H1 (cell line): ENCODE data around the gene DRAXIN. TPM values are rescaled to one million over a fixed set of nuclear protein-coding genes. Genes with fewer than 3 reads are reported as not detected.
A peak's percentile ranks its signal among the peaks of the same experiment; 100 is the strongest.

Source experiments
- CTCF ChIA-PET: fragments of 300-600 bp; sonication (Branson Sonifier 250); formaldehyde crosslinking; loops from one replicate; lab custom pipeline; 2021; ENCODE audit not compliant: partially characterized antibody; lab: Charles Lee
- POLR2A ChIA-PET: fragments of 300-600 bp; sonication (Branson Sonifier 250); formaldehyde crosslinking; loops from one replicate; lab custom pipeline; 2021; ENCODE audit warnings: inconsistent platforms; ENCODE audit not compliant: partially characterized antibody; lab: Charles Lee
- DNase-seq, 2 experiments: peaks; one replicate each; pipeline versions ENCODE4 v3.0.0 to v3.0.0-alpha.2; 2010 to 2022; ENCODE audit warnings: low spot score in 2 of 2, low read depth in 1 of 2, mixed read lengths in 1 of 2
- FAIRE-seq: peaks from 2 replicates; lab custom pipeline; 2011; peaks lifted over from hg19 to GRCh38; lab: Jason Lieb, UNC
- H2AFZ ChIP-seq: 2 replicates; pipeline ENCODE4 v1.8.1; 2012; ENCODE audit warnings: low read length, inconsistent platforms
- H2AK5ac ChIP-seq: 2 replicates; pipeline ENCODE4 v1.6.1; 2013; ENCODE audit warnings: low read depth, low read length
- H2BK120ac ChIP-seq: replicated peaks from 2 replicates; pipeline ENCODE3; 2013; ENCODE audit warnings: low read depth, low read length, inconsistent platforms
- H2BK12ac ChIP-seq: 2 replicates; pipeline ENCODE4 v1.6.1; 2013; ENCODE audit warnings: low read depth, low read length
- H2BK15ac ChIP-seq: 2 replicates; pipeline ENCODE4 v1.6.1; 2013; ENCODE audit warnings: low read length
- H2BK20ac ChIP-seq: 2 replicates; pipeline ENCODE4 v1.6.1; 2013; ENCODE audit warnings: low read length
- H2BK5ac ChIP-seq: 2 replicates; pipeline ENCODE4 v1.6.1; 2013; ENCODE audit warnings: low read depth, low read length
- H3K14ac ChIP-seq: 2 replicates; pipeline ENCODE4 v1.6.1; 2013; ENCODE audit warnings: inconsistent platforms; ENCODE audit not compliant: insufficient read length
- H3K18ac ChIP-seq: 2 replicates; pipeline ENCODE4 v1.6.1; 2013; ENCODE audit warnings: low read length; ENCODE audit errors: extremely low read depth
- H3K23ac ChIP-seq: 2 replicates; pipeline ENCODE4 v1.6.1; 2013; ENCODE audit warnings: inconsistent platforms; ENCODE audit not compliant: insufficient read length
- H3K23me2 ChIP-seq: 2 replicates; pipeline ENCODE4 v1.6.1; 2013; ENCODE audit warnings: low read depth, low read length
- H3K27ac ChIP-seq: 2 replicates; pipeline ENCODE4 v1.6.1; 2011; ENCODE audit warnings: low read depth, low read length, inconsistent platforms
- H3K27me3 ChIP-seq, 4 experiments: replicated peaks in 1 of 4; 1 replicate in 1 of 4; 2 replicates in 3 of 4; pipeline versions ENCODE4 v1.6.1 to v1.8.1; 2011 to 2013; ENCODE audit warnings: low read length in 3 of 4, mild to moderate bottlenecking in 3 of 4, inconsistent platforms in 2 of 4, mixed read lengths in 2 of 4, moderate library complexity in 1 of 4; ENCODE audit not compliant: control insufficient read depth in 3 of 4, insufficient read depth in 3 of 4; ENCODE audit errors: extremely low read depth in 1 of 4
- H3K36me3 ChIP-seq, 4 experiments: 2 replicates each; pipeline versions ENCODE4 v1.6.1 to v1.8.1; 2011 to 2013; ENCODE audit warnings: mild to moderate bottlenecking in 4 of 4, low read length in 3 of 4, moderate library complexity in 2 of 4, control low read depth in 1 of 4, inconsistent platforms in 1 of 4; ENCODE audit not compliant: insufficient read depth in 4 of 4, control insufficient read depth in 2 of 4
- H3K4ac ChIP-seq: replicated peaks from 2 replicates; pipeline ENCODE3; 2013; ENCODE audit warnings: low read length, low read depth, mixed read lengths, inconsistent platforms; ENCODE audit not compliant: insufficient read length
- H3K4me1 ChIP-seq, 4 experiments: replicated peaks in 1 of 4; 1 replicate in 1 of 4; 2 replicates in 3 of 4; pipeline versions ENCODE4 v1.6.1 to v1.8.1; 2011 to 2013; ENCODE audit warnings: low read length in 3 of 4, inconsistent platforms in 2 of 4, mixed read lengths in 1 of 4; ENCODE audit not compliant: insufficient read depth in 4 of 4, control insufficient read depth in 3 of 4
- H3K4me2 ChIP-seq, 2 experiments: 2 replicates each; pipeline versions ENCODE4 v1.6.1 to v1.8.1; 2011 to 2013; ENCODE audit warnings: low read depth in 2 of 2, low read length in 2 of 2, control low read depth in 1 of 2, inconsistent platforms in 1 of 2, mild to moderate bottlenecking in 1 of 2; ENCODE audit not compliant: insufficient read depth in 1 of 2
- H3K4me3 ChIP-seq, 4 experiments: fragments of 200-600, 300-600 bp in 1 of 4; sonication (generic), shearing (Covaris generic), sonication (Bioruptor Twin) in 1 of 4; 2 replicates each; pipeline versions ENCODE4 v1.5.1 to v1.8.1; 2011 to 2016; ENCODE audit warnings: low read length in 4 of 4, low read depth in 3 of 4, control low read depth in 2 of 4, inconsistent platforms in 2 of 4, mild to moderate bottlenecking in 2 of 4, mixed read lengths in 1 of 4, moderate library complexity in 1 of 4; ENCODE audit not compliant: insufficient read depth in 2 of 4; ENCODE audit errors: extremely low read depth in 1 of 4
- H3K56ac ChIP-seq: replicated peaks from 2 replicates; pipeline ENCODE3; 2013; ENCODE audit warnings: low read depth, mild to moderate bottlenecking, mixed read lengths, low read length, inconsistent platforms; ENCODE audit not compliant: insufficient read length
- H3K79me1 ChIP-seq: 2 replicates; pipeline ENCODE4 v1.6.1; 2013; ENCODE audit warnings: low read depth, low read length, control low read depth
- H3K79me2 ChIP-seq, 2 experiments: 2 replicates each; pipeline versions ENCODE4 v1.6.1 to v1.8.1; 2012 to 2013; ENCODE audit warnings: low read length in 2 of 2, mild to moderate bottlenecking in 2 of 2, inconsistent platforms in 1 of 2; ENCODE audit not compliant: insufficient read depth in 2 of 2, control insufficient read depth in 1 of 2
- H3K9ac ChIP-seq, 4 experiments: replicated peaks in 1 of 4; 1 replicate in 1 of 4; 2 replicates in 3 of 4; pipeline versions ENCODE4 v1.6.1 to v1.8.1; 2011 to 2013; ENCODE audit warnings: low read depth in 3 of 4, low read length in 3 of 4, control low read depth in 2 of 4, mild to moderate bottlenecking in 2 of 4, moderate library complexity in 2 of 4, inconsistent platforms in 1 of 4; ENCODE audit errors: extremely low read depth in 1 of 4
- H3K9me3 ChIP-seq, 2 experiments: 2 replicates each; pipeline versions ENCODE4 v1.6.1 to v1.8.1; 2012 to 2013; ENCODE audit warnings: mild to moderate bottlenecking in 2 of 2, moderate library complexity in 2 of 2, control low read depth in 1 of 2, inconsistent platforms in 1 of 2, low read depth in 1 of 2, low read length in 1 of 2, mixed read lengths in 1 of 2; ENCODE audit not compliant: insufficient read depth in 2 of 2
- H4K20me1 ChIP-seq, 2 experiments: replicated peaks in 1 of 2; 2 replicates each; pipeline versions ENCODE3 to v1.8.1; 2011 to 2013; ENCODE audit warnings: inconsistent platforms in 2 of 2, low read length in 2 of 2, mild to moderate bottlenecking in 1 of 2; ENCODE audit not compliant: insufficient read depth in 2 of 2, control insufficient read depth in 1 of 2
- H4K5ac ChIP-seq: 2 replicates; pipeline ENCODE4 v1.6.1; 2013; ENCODE audit warnings: low read length, low read depth, mixed read lengths, inconsistent platforms; ENCODE audit not compliant: insufficient read length
- H4K8ac ChIP-seq: 2 replicates; pipeline ENCODE4 v1.8.0; 2013; ENCODE audit warnings: mild to moderate bottlenecking, moderate library complexity, low read length, inconsistent platforms; ENCODE audit not compliant: insufficient read depth; ENCODE audit errors: extremely low read depth
- H4K91ac ChIP-seq: replicated peaks from 2 replicates; pipeline ENCODE3; 2013; ENCODE audit warnings: low read length, mixed read lengths, inconsistent platforms; ENCODE audit not compliant: insufficient read length
- EP300 ChIP-seq, 2 experiments: IDR thresholded peaks; 1 replicate in 1 of 2; 2 replicates in 1 of 2; pipeline ENCODE4 v1.6.1; 2011 to 2012; ENCODE audit warnings: low read depth in 2 of 2, low read length in 2 of 2, mild to moderate bottlenecking in 2 of 2, borderline replicate concordance in 1 of 2, inconsistent platforms in 1 of 2, moderate library complexity in 1 of 2
- JUN ChIP-seq: IDR thresholded peaks from 2 replicates; pipeline ENCODE4 v1.6.1; 2011; ENCODE audit warnings: low read depth, mild to moderate bottlenecking, improper control_type of control experiment, low read length
- KDM5A ChIP-seq: fragments of 200-600 bp; IDR thresholded peaks from 2 replicates; pipeline ENCODE4 v1.7.1; 2012; ENCODE audit warnings: mild to moderate bottlenecking, low read length, inconsistent platforms, mixed read lengths
- WGBS, 2 experiments: shearing (Covaris generic) in 1 of 2; methylation state at CpG; one replicate each; pipeline versions ENCODE4 v1.1.6 to v1.1.7; 2013 to 2015; ENCODE audit warnings: low lambda C conversion rate in 2 of 2, mixed read lengths in 2 of 2, inconsistent platforms in 1 of 2, low coverage in 1 of 2, missing lambda C conversion rate in 1 of 2; ENCODE audit not compliant: insufficient replicate concordance in 2 of 2, insufficient coverage in 1 of 2, insufficient read length in 1 of 2; ENCODE audit errors: extremely low coverage in 1 of 2, missing lambda C conversion rate in 1 of 2; 5-methylcytosine and 5-hydroxymethylcytosine counted together
- polyA plus RNA-seq, 7 experiments: library from polyadenylated mRNA; depleted of rRNA in 3 of 7; stranded (reverse) in 5 of 7; unstranded in 2 of 7; fragments of >200 nt in 5 of 7; fragments of 200-250 nt in 2 of 7; gene quantifications; 1 replicate in 5 of 7; 2 replicates in 1 of 7; 4 replicates in 1 of 7; pipeline versions ENCODE4 v1.2.1 to v1.2.3, GENCODE V29; 2011 to 2013; ENCODE audit warnings: missing spikeins in 2 of 7, mixed read lengths in 2 of 7
- total RNA-seq: library from RNA; stranded (reverse); fragmentation: NEBNext Ultra II Directional; extraction: Animal tissue kit (Norgen Biotek cat#: 25700); gene quantifications from 2 replicates; pipeline ENCODE4 v1.2.1, GENCODE V29; 2021

The DRAXIN gene
- total and polyA plus RNA-seq, 2 of the 8 experiments (the other 6 are each of a cell fraction or from before 2014, with no cell fraction given), result 4.6 to 17.6 TPM

DNA sequence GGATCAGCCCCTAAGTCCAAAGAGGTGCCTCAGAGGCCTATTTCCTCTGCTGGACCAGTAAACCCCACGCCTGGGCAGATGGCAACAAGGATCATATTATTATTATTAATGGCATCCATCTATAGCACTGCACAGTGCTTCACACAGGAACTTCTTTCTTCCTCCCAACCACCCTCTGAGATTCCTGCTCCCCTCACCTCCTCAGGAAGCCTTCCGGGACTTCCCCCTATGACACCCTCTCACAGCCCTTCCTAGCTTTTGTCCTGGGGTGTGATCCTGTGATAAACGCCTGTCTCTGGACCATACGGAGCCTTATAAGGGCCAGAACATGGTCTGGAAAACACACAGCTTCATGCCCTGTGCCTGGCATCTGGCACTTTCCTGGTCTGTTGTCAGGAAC lies 40.5 kb upstream of the DRAXIN start:
- no peaks in the 10 kb centered on the region; a peak in 1 of 8 replicates for H3K36me3 ChIP-seq
- H3K23ac ChIP-seq, result no peak overlapping the region
- peak overlapping the region in 1 of 4 experiments; percentile 43; a peak in 2 of 8 replicates for H3K4me3 ChIP-seq
- H3K23me2 ChIP-seq, result peaks cover 10% of the 10 kb centered on the region; the same call in 1 of the 2 replicates
- peaks cover 0 to 7% of the 10 kb centered on the region in 2 experiments; a peak in 1 of 4 replicates for H3K79me2 ChIP-seq
- FAIRE-seq, result no peak
- peak overlapping the region; percentile 2 to 64; a peak in 3 of 4 replicates for H3K4me2 ChIP-seq
- 0 out of 2 replicates have a peak overlapping the region, but pooled peaks have one; percentile 35 for H2BK12ac ChIP-seq
- H2BK20ac ChIP-seq, result no peak overlapping the region
- peak overlapping the region; percentile 53; the same call in 1 of the 2 replicates for H2BK15ac ChIP-seq
- no peak overlapping the region for H2AFZ ChIP-seq
- no peak overlapping the region for H4K5ac ChIP-seq
- no peak for DNase-seq
- no peaks in the 10 kb centered on the region for H3K9me3 ChIP-seq
- no peak overlapping the region for H2BK5ac ChIP-seq
- H3K14ac ChIP-seq, result no peak overlapping the region
- no peak overlapping the region for H3K56ac ChIP-seq
- H3K27ac ChIP-seq, result no peak overlapping the region
- WGBS, 2 experiments, result 87% methylated on average over 4 of the region's 4 CpGs; no CpG with 5 or more reads in 1 of the 2 experiments
- no peak overlapping the region for H2AK5ac ChIP-seq
- H3K79me1 ChIP-seq, result peaks cover 3% of the 10 kb centered on the region
- peaks cover 0 to 4% (median 2%) of the 10 kb centered on the region in 4 experiments; a peak in 2 of 7 replicates for H3K27me3 ChIP-seq
- H4K20me1 ChIP-seq, result peaks cover 3 to 15% of the 10 kb centered on the region in 2 experiments
- H4K8ac ChIP-seq, result no peak overlapping the region
- peak overlapping the region; percentile 72 for H4K91ac ChIP-seq
- H3K18ac ChIP-seq, result peak overlapping the region; percentile 85; the same call in 1 of the 2 replicates
- TF ChIP-seq JUN (no peak), EP300 (IDR thresholded peaks at IDR 0.05; ENCODE audit: borderline replicate concordance in 1 of 2, low read depth in 2 of 2, low read length in 2 of 2) (no peak), KDM5A (no peak)
- H3K4me1 ChIP-seq, result peaks cover 6 to 41% (median 36%) of the 10 kb centered on the region in 4 experiments
- no peak overlapping the region for H3K9ac ChIP-seq
- H2BK120ac ChIP-seq, result no peak overlapping the region
- H3K4ac ChIP-seq, result no peak overlapping the region
- ChIA-PET CTCF (interaction anchor here (0.6 to 4.4 kb wide), 15 partner anchors 9 to 787 kb away, joined by 3 to 25 read pairs (median 5); partner anchors contain the start of genes FBXO6 and MAD2L2), POLR2A (interaction anchor here (0.8 to 3.1 kb wide), 9 partner anchors 9 to 79 kb away, joined by 3 to 14 read pairs (median 3); partner anchors contain the start of gene FBXO6)
